Progenitor cell of endocrine pancreas (in vitro differentiated cells): ENCODE data around the gene APEH. TPM values are rescaled to one million over a fixed set of nuclear protein-coding genes. Genes with fewer than 3 reads are reported as not detected.

Experiments
- DNase-seq: peaks from one replicate; pipeline ENCODE4 v3.0.0; 2021; ENCODE audit warnings: low spot score; ENCODE audit not compliant: unreplicated experiment
- H3K27ac Mint-ChIP-seq: 2 replicates; pipeline ENCODE4 v1.8.0; 2021; ENCODE audit warnings: mild to moderate bottlenecking, moderate library complexity, mixed read lengths
- H3K27me3 Mint-ChIP-seq: 2 replicates; pipeline ENCODE4 v1.8.0; 2021; ENCODE audit warnings: mixed read lengths
- H3K36me3 Mint-ChIP-seq: 2 replicates; pipeline ENCODE4 v1.8.0; 2022; ENCODE audit warnings: mixed read lengths; ENCODE audit not compliant: insufficient read depth
- H3K4me1 Mint-ChIP-seq: 2 replicates; pipeline ENCODE4 v1.8.0; 2021; ENCODE audit warnings: low read depth, mixed read lengths
- H3K4me3 Mint-ChIP-seq: 2 replicates; pipeline ENCODE4 v1.8.0; 2021; ENCODE audit warnings: low read depth, mild to moderate bottlenecking, moderate library complexity, mixed read lengths
- H3K9me3 Mint-ChIP-seq: 2 replicates; pipeline ENCODE4 v1.8.0; 2021; ENCODE audit warnings: low read depth, mixed read lengths
- CTCF ChIP-seq: fragments of 200-600 bp; sonication (generic); IDR thresholded peaks from one replicate; pipeline ENCODE4 v1.5.0; 2021; ENCODE audit warnings: antibody characterized with exemption, mild to moderate bottlenecking; ENCODE audit not compliant: unreplicated experiment
- total RNA-seq: library from RNA; stranded (reverse); gene quantifications from 2 replicates; pipeline ENCODE4 v1.2.1, GENCODE V29; 2021

APEH gene
- total RNA-seq, 1 donor from 2014 or later, result 160 TPM

DNA sequence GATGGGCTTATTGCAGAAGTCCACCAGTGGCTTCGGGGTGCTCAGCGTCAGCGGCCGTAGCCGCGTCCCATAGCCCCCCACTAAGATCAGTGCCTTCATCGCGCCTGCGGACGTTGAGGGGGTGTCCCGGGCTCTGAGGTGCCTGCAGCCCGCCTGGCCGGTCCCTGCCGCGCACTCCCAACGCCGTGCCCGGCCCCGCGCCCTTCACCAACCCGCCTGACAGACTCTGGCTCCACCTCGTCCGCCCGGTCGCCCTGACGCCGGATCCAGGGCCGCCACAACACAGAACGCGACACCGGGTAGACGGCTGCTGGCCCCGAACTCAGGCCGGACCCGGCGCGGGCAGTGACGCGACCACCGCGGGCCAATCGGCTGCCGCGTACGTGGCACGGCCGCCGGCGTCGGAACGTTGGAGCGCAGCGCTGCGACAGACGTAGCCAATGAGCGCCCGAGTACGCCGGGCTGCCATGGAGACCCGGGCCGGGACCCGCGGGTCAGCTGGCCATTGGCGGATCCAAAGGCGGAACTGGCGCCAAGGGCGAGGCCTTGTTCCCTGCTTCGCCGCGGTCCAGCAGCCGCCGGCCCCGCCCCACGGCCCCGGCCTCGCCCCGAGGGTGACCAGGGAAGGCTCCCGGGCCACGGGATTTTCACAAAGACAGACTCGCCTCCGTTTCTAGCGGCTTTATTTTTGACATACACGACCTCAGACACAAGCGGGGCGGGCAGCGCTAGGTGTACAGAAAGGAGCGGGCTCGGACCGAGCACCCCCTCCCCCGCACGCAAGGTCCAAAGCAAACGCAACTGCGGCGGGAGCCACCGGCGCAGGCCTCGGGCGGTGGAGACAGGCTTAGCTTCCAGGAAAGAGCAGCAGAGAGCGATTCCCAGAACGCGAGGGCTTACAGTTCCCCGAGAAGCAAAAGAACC, 49.7 kb downstream of the APEH start, which contains the start of gene GMPPB:
Gene GMPPB (minus strand): TSS at position 324 of the 924 bp plus-strand sequence. CDS start 225 bp downstream, at position 99.
- Mint-ChIP-seq H3K4me3 (peak within 1 kb of the TSS; percentile 92), H3K9me3 (no peaks in the 10 kb centered on the region), H3K27ac (peak within 1 kb of the TSS; percentile 99), H3K36me3 (peaks cover 1% of the 10 kb centered on the region), H3K4me1 (peaks cover 17% of the 10 kb centered on the region), H3K27me3 (no peaks in the 10 kb centered on the region)
- TF ChIP-seq CTCF, result no peak
- peak; percentile 90 for DNase-seq

- peak overlapping the region; percentile 99 for H3K27ac Mint-ChIP-seq
- no peaks in the 10 kb centered on the region for H3K27me3 Mint-ChIP-seq
- TF ChIP-seq CTCF, result no peak
- H3K9me3 Mint-ChIP-seq, result no peaks in the 10 kb centered on the region
- DNase-seq, result no peak
- H3K36me3 Mint-ChIP-seq, result peaks cover 1% of the 10 kb centered on the region
- peak overlapping the region; percentile 92 for H3K4me3 Mint-ChIP-seq
- peaks cover 13% of the 10 kb centered on the region for H3K4me1 Mint-ChIP-seq
These were observed 50.4 kb downstream of the APEH start for GRCh38 chr3:49724586-49724985.

GRCh38 chr3:49725906-49726681, 51.9 kb downstream of the APEH start:
- Mint-ChIP-seq H3K27me3 (no peaks in the 10 kb centered on the region), H3K9me3 (no peaks in the 10 kb centered on the region), H3K27ac (no peak overlapping the region), H3K4me3 (no peak overlapping the region), H3K4me1 (peaks cover 12% of the 10 kb centered on the region), H3K36me3 (peaks cover 3% of the 10 kb centered on the region)
- no peak for TF ChIP-seq CTCF
- no peak for DNase-seq

DNA sequence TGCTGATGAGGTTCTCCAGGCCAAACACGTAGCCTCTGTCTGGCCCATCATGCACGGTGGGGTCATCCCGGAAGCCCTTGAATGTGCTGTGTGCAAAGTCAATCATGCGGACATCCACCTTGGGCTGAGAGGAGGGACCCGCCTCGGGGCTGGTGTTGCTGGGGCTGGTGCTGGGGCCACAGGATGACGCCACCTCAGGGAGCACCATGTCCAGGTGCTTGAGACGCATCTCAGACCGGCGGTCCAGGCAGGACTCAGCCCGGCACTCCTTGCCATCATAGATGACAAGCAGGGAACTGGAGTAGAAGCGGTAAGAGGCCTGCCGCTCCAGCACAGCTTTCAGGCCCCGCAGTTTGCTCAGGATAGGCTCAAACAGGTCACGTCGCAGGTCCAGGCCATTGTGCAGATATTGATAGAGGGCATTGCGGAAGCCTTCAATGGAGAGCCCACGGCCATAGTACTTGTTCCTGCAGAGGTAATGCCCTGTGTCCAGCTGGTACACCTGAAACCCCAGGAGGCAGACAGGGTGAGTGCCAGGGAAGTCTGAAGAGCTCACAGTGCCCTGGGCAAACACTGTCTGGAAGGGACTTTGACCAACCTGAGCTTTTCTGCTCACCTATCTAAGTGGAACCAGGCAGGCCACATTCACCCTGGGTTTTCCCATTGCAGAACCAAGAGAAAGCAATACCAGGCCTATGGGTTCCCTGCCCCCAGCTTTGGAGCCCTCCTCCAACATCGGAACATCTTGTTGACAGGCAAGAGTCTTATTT, 53.2 kb downstream of the APEH start:
- DNase-seq, result no peak
- no peak for TF ChIP-seq CTCF

More for the DNA sequence above, 53.2 kb downstream of the APEH start:
- no peaks in the 10 kb centered on the region for H3K27me3 Mint-ChIP-seq
- H3K9me3 Mint-ChIP-seq, result no peaks in the 10 kb centered on the region
- no peak overlapping the region for H3K27ac Mint-ChIP-seq
- peaks cover 12% of the 10 kb centered on the region for H3K4me1 Mint-ChIP-seq
- H3K36me3 Mint-ChIP-seq, result peaks cover 7% of the 10 kb centered on the region
- no peak overlapping the region for H3K4me3 Mint-ChIP-seq
